Endodermal cell (in vitro differentiated cells): Measurements from ENCODE around the gene ZCCHC12. TPM values are rescaled to one million over a fixed set of nuclear protein-coding genes. Genes with fewer than 3 reads are reported as not detected.

Source experiments
- DNase-seq: peaks from one replicate; pipeline ENCODE4 v3.0.0-alpha.2; 2017
- H3K27ac ChIP-seq: 2 replicates; pipeline ENCODE4 v1.5.1; 2013; ENCODE audit warnings: mild to moderate bottlenecking, low read depth, low read length, moderate library complexity
- H3K27me3 ChIP-seq: 2 replicates; pipeline ENCODE4 v1.6.1; 2013; ENCODE audit warnings: mild to moderate bottlenecking, low read length, moderate library complexity; ENCODE audit not compliant: insufficient read depth, control insufficient read depth, poor library complexity, severe bottlenecking
- H3K36me3 ChIP-seq: 2 replicates; pipeline ENCODE4 v1.7.0; 2013; ENCODE audit warnings: mild to moderate bottlenecking, low read length, moderate library complexity; ENCODE audit not compliant: control insufficient read depth, insufficient read depth
- H3K4me1 ChIP-seq: one replicate; pipeline ENCODE4 v1.7.0; 2013; ENCODE audit warnings: low read length; ENCODE audit not compliant: control insufficient read depth, insufficient read depth
- H3K4me3 ChIP-seq: 2 replicates; pipeline ENCODE4 v1.5.1; 2013; ENCODE audit warnings: mild to moderate bottlenecking, low read length, moderate library complexity
- H3K9ac ChIP-seq: 2 replicates; pipeline ENCODE4 v1.6.1; 2013; ENCODE audit warnings: mild to moderate bottlenecking, low read length, moderate library complexity; ENCODE audit not compliant: poor library complexity, severe bottlenecking; ENCODE audit errors: extremely low read depth
- H3K9me3 ChIP-seq: 2 replicates; pipeline ENCODE4 v1.6.1; 2013; ENCODE audit warnings: mild to moderate bottlenecking, low read length, moderate library complexity; ENCODE audit not compliant: control insufficient read depth
- H3K27ac Mint-ChIP-seq: 2 replicates; pipeline ENCODE4 v1.8.0; 2020; ENCODE audit warnings: mixed read lengths
- H3K27me3 Mint-ChIP-seq: 2 replicates; pipeline ENCODE4 v1.8.0; 2021; ENCODE audit warnings: mild to moderate bottlenecking, mixed read lengths; ENCODE audit not compliant: insufficient read depth
- H3K36me3 Mint-ChIP-seq: 2 replicates; pipeline ENCODE4 v1.8.0; 2020; ENCODE audit warnings: low read depth, mixed read lengths
- H3K4me1 Mint-ChIP-seq: 2 replicates; pipeline ENCODE4 v1.8.0; 2020; ENCODE audit warnings: mixed read lengths
- H3K4me3 Mint-ChIP-seq: 2 replicates; pipeline ENCODE4 v1.8.0; 2020; ENCODE audit warnings: mild to moderate bottlenecking, moderate library complexity, mixed read lengths
- H3K9me3 Mint-ChIP-seq: 2 replicates; pipeline ENCODE4 v1.8.0; 2020; ENCODE audit warnings: mild to moderate bottlenecking, mixed read lengths
- WGBS, 2 experiments: methylation state at CpG; one replicate each; pipeline versions ENCODE4 v1.1.5 to v1.1.7; 2013; ENCODE audit warnings: missing lambda C conversion rate in 2 of 2, mixed read lengths in 1 of 2; ENCODE audit not compliant: insufficient coverage in 1 of 2, insufficient read length in 1 of 2; 5-methylcytosine and 5-hydroxymethylcytosine counted together
- total RNA-seq, 2 donors: library from RNA; stranded (reverse); fragmentation: NEBNext Ultra II Directional in 1 of 2; extraction: Animal tissue kit (Norgen Biotek cat#: 25700) in 1 of 2; gene quantifications; 2 replicates in 1 of 2; 3 replicates in 1 of 2; pipeline ENCODE4 v1.2.1, GENCODE V29; 2021
- TF ChIP-seq, protein P1 (sequence below): fragments of 200-600 bp; sonication (generic); conservative IDR thresholded peaks from 2 replicates; pipeline ENCODE4 v1.5.0; 2021; ENCODE audit warnings: antibody characterized with exemption, mild to moderate bottlenecking

ZCCHC12 gene
- total RNA-seq, 2 donors from 2014 or later: 2.1 to 4.2 TPM

DNA sequence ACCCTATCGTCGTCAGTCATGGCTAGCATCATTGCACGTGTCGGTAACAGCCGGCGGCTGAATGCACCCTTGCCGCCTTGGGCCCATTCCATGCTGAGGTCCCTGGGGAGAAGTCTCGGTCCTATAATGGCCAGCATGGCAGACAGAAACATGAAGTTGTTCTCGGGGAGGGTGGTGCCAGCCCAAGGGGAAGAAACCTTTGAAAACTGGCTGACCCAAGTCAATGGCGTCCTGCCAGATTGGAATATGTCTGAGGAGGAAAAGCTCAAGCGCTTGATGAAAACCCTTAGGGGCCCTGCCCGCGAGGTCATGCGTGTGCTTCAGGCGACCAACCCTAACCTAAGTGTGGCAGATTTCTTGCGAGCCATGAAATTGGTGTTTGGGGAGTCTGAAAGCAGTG is 1.6 kb downstream of the ZCCHC12 start:
- Mint-ChIP-seq H3K4me3 (no peak overlapping the region), H3K27ac (no peak overlapping the region), H3K36me3 (no peaks in the 10 kb centered on the region), H3K27me3 (peaks cover 92% of the 10 kb centered on the region), H3K9me3 (peaks cover 68% of the 10 kb centered on the region), H3K4me1 (no peaks in the 10 kb centered on the region)
- Histone ChIP-seq H3K4me1 (no peaks in the 10 kb centered on the region), H3K4me3 (no peak overlapping the region), H3K9ac (no peak overlapping the region), H3K36me3 (no peaks in the 10 kb centered on the region), H3K27ac (no peak overlapping the region), H3K27me3 (peaks cover 76% of the 10 kb centered on the region), H3K9me3 (peaks cover 8% of the 10 kb centered on the region)
- DNase-seq: no peak
- TF ChIP-seq, protein P1, sequence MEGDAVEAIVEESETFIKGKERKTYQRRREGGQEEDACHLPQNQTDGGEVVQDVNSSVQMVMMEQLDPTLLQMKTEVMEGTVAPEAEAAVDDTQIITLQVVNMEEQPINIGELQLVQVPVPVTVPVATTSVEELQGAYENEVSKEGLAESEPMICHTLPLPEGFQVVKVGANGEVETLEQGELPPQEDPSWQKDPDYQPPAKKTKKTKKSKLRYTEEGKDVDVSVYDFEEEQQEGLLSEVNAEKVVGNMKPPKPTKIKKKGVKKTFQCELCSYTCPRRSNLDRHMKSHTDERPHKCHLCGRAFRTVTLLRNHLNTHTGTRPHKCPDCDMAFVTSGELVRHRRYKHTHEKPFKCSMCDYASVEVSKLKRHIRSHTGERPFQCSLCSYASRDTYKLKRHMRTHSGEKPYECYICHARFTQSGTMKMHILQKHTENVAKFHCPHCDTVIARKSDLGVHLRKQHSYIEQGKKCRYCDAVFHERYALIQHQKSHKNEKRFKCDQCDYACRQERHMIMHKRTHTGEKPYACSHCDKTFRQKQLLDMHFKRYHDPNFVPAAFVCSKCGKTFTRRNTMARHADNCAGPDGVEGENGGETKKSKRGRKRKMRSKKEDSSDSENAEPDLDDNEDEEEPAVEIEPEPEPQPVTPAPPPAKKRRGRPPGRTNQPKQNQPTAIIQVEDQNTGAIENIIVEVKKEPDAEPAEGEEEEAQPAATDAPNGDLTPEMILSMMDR: no peak
- 5 to 12% methylated on average over 9 to 16 of the region's 16 CpGs for WGBS, 2 experiments

- Mint-ChIP-seq H3K27me3 (peaks cover 9% of the 10 kb centered on the region), H3K4me1 (no peaks in the 10 kb centered on the region), H3K4me3 (peak overlapping the region; percentile 56), H3K27ac (peak overlapping the region; percentile 78), H3K36me3 (no peaks in the 10 kb centered on the region), H3K9me3 (peaks cover 39% of the 10 kb centered on the region)
- peak; percentile 95 for DNase-seq
- Histone ChIP-seq H3K36me3 (no peaks in the 10 kb centered on the region), H3K27ac (no peak overlapping the region), H3K9ac (no peak overlapping the region), H3K9me3 (no peaks in the 10 kb centered on the region), H3K4me1 (no peaks in the 10 kb centered on the region), H3K27me3 (no peaks in the 10 kb centered on the region), H3K4me3 (peak overlapping the region; percentile 72)
- 12% methylated on average over 50 of the region's 50 CpGs; no CpG with 5 or more reads in 1 of the 2 experiments for WGBS, 2 experiments
- TF ChIP-seq, protein P1: peak; percentile 83
Observed at GRCh38 chrX:118839334-118839958, 15.8 kb downstream of the ZCCHC12 start.

DNA sequence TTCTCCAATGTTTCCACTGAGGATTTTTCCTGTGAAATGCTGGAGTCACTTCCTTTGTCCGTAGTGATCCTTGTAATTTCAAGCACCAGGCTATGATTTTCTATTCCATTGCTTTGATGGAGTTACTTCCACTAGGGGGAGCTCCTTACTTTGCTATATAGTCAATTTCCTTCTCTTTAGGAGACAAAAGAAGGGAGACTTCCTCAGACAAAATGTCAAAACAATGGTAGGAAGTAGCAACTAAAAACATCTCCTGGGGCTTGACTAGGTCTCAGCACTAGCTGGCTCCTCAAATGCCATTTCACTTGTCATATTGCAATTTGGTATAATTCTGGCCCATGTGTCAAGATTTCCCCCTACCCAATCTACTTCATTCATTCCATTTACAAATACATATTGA is 24.1 kb downstream of the ZCCHC12 start:
- TF ChIP-seq, protein P1: peak; percentile 81
- no peaks in the 10 kb centered on the region for H3K27me3 Mint-ChIP-seq
- Histone ChIP-seq H3K9me3 (no peaks in the 10 kb centered on the region), H3K27me3 (no peaks in the 10 kb centered on the region), H3K27ac (no peak overlapping the region), H3K9ac (no peak overlapping the region), H3K4me3 (no peak overlapping the region), H3K36me3 (no peaks in the 10 kb centered on the region), H3K4me1 (no peaks in the 10 kb centered on the region)
- no peak for DNase-seq
- 61% methylated on average over 1 of the region's 1 CpG; no CpG with 5 or more reads in 1 of the 2 experiments for WGBS, 2 experiments
- no peak overlapping the region for H3K27ac Mint-ChIP-seq
- no peaks in the 10 kb centered on the region for H3K4me1 Mint-ChIP-seq
- H3K36me3 Mint-ChIP-seq: no peaks in the 10 kb centered on the region
- H3K4me3 Mint-ChIP-seq: no peak overlapping the region
- H3K9me3 Mint-ChIP-seq: peaks cover 39% of the 10 kb centered on the region
